Activated CD4-positive, alpha-beta T cell treated with anti-CD3 and anti-CD28 coated beads, Interleukin-2, amount 10 ng/mL, durations not matched to agents 7 days and 5 days (primary cell): ENCODE data around the gene FOXO3B. TPM values are rescaled to one million over a fixed set of nuclear protein-coding genes. Genes with fewer than 3 reads are reported as not detected.
"Not testable (repeated sequence)": the region's sequence is repeated elsewhere in the genome, so short reads cannot be mapped to it uniquely, and the experiment has no call there.

ENCODE experiments used
- CTCF ChIA-PET: fragments of 350-600 bp; sonication (Branson Sonifier 250); formaldehyde crosslinking; loops from one replicate; lab custom pipeline; 2021; ENCODE audit warnings: antibody characterized with exemption; lab: Charles Lee
- POLR2A ChIA-PET: fragments of 350-600 bp; sonication (Branson Sonifier 250); formaldehyde crosslinking; loops from one replicate; lab custom pipeline; 2021; ENCODE audit warnings: antibody characterized with exemption; lab: Charles Lee
- DNase-seq: peaks from one replicate; pipeline ENCODE4 v3.0.0-alpha.2; 2020
- H3K27ac Mint-ChIP-seq: one replicate; pipeline ENCODE4 v1.8.0; 2021; ENCODE audit warnings: mild to moderate bottlenecking, moderate library complexity, mixed read lengths
- H3K27me3 Mint-ChIP-seq: one replicate; pipeline ENCODE4 v1.8.0; 2021; ENCODE audit warnings: mixed read lengths
- H3K36me3 Mint-ChIP-seq: one replicate; pipeline ENCODE4 v1.8.0; 2021; ENCODE audit warnings: low read depth, mixed read lengths
- H3K4me1 Mint-ChIP-seq: one replicate; pipeline ENCODE4 v1.8.0; 2021; ENCODE audit warnings: mixed read lengths
- H3K4me3 Mint-ChIP-seq: one replicate; pipeline ENCODE4 v1.8.0; 2021; ENCODE audit warnings: mild to moderate bottlenecking, moderate library complexity, mixed read lengths
- H3K9me3 Mint-ChIP-seq: one replicate; pipeline ENCODE4 v1.8.0; 2021; ENCODE audit warnings: mixed read lengths
- total RNA-seq, 2 experiments: library from RNA; stranded (reverse); gene quantifications; one replicate each; pipeline ENCODE4 v1.2.3, GENCODE V29; 2021

Gene FOXO3B
- 1 to 10 TPM; 3.1 to 3.2 TPM for total RNA-seq

- Mint-ChIP-seq H3K36me3 (peaks cover 11% of the 10 kb centered on the region), H3K4me3 (peak within 1 kb of the TSS; percentile 85), H3K27ac (peak within 1 kb of the TSS; percentile 89)
- POLR2A ChIA-PET, H3K4me1 Mint-ChIP-seq, H3K9me3 Mint-ChIP-seq, H3K27me3 Mint-ChIP-seq: not testable (repeated sequence)
- CTCF ChIA-PET: interaction anchor here (1.9 kb wide), 1 partner anchor 56 kb away, joined by 9 read pairs; no protein-coding TSS in a partner anchor
- DNase-seq: peak; percentile 87
Measured at GRCh38 chr17:18681767-18682571, at the start of gene FOXO3B. Gene FOXO3B, minus strand, starts transcription at chr17:18682314. Its CDS starts 663 bp downstream, at chr17:18681651.

GRCh38 chr17:18723509-18723908 is 41.4 kb upstream of the FOXO3B start:
- POLR2A ChIA-PET, H3K4me3 Mint-ChIP-seq, CTCF ChIA-PET, H3K36me3 Mint-ChIP-seq, DNase-seq, H3K27ac Mint-ChIP-seq, H3K9me3 Mint-ChIP-seq, H3K27me3 Mint-ChIP-seq, H3K4me1 Mint-ChIP-seq: not testable (repeated sequence)

- POLR2A ChIA-PET, CTCF ChIA-PET, H3K4me3 Mint-ChIP-seq, H3K4me1 Mint-ChIP-seq, H3K27ac Mint-ChIP-seq, H3K27me3 Mint-ChIP-seq, H3K9me3 Mint-ChIP-seq, DNase-seq, H3K36me3 Mint-ChIP-seq: not testable (repeated sequence)
Measured at GRCh38 chr17:18722612-18723011, 40.5 kb upstream of the FOXO3B start.

GRCh38 chr17:18721775-18722547 is 39.8 kb upstream of the FOXO3B start:
- H3K4me3 Mint-ChIP-seq: not testable (repeated sequence)

GRCh38 chr17:18719428-18720110 is 37.5 kb upstream of the FOXO3B start:
- H3K4me1 Mint-ChIP-seq, H3K36me3 Mint-ChIP-seq, POLR2A ChIA-PET, H3K9me3 Mint-ChIP-seq, H3K4me3 Mint-ChIP-seq, CTCF ChIA-PET, DNase-seq, H3K27ac Mint-ChIP-seq, H3K27me3 Mint-ChIP-seq: not testable (repeated sequence)

More at GRCh38 chr17:18721775-18722547, 39.8 kb upstream of the FOXO3B start:
- H3K36me3 Mint-ChIP-seq, DNase-seq, H3K27me3 Mint-ChIP-seq, H3K9me3 Mint-ChIP-seq, H3K27ac Mint-ChIP-seq, CTCF ChIA-PET, POLR2A ChIA-PET, H3K4me1 Mint-ChIP-seq: not testable (repeated sequence)

GRCh38 chr17:18718643-18719427 is 36.7 kb upstream of the FOXO3B start:
- H3K36me3 Mint-ChIP-seq, H3K27ac Mint-ChIP-seq, POLR2A ChIA-PET, H3K4me1 Mint-ChIP-seq, H3K4me3 Mint-ChIP-seq, H3K27me3 Mint-ChIP-seq, DNase-seq, H3K9me3 Mint-ChIP-seq, CTCF ChIA-PET: not testable (repeated sequence)

GRCh38 chr17:18712354-18712999 is 30.4 kb upstream of the FOXO3B start:
- POLR2A ChIA-PET, H3K4me1 Mint-ChIP-seq, H3K27ac Mint-ChIP-seq, H3K4me3 Mint-ChIP-seq, CTCF ChIA-PET, H3K9me3 Mint-ChIP-seq, H3K36me3 Mint-ChIP-seq, H3K27me3 Mint-ChIP-seq: not testable (repeated sequence)
- peak; percentile 75 for DNase-seq

- H3K4me1 Mint-ChIP-seq, H3K27ac Mint-ChIP-seq, H3K27me3 Mint-ChIP-seq, POLR2A ChIA-PET, CTCF ChIA-PET, DNase-seq, H3K9me3 Mint-ChIP-seq, H3K4me3 Mint-ChIP-seq, H3K36me3 Mint-ChIP-seq: not testable (repeated sequence)
Measured at GRCh38 chr17:18708215-18708614, 26.1 kb upstream of the FOXO3B start.

GRCh38 chr17:18705955-18706354 is 23.8 kb upstream of the FOXO3B start:
- H3K4me1 Mint-ChIP-seq, POLR2A ChIA-PET, H3K27ac Mint-ChIP-seq, H3K27me3 Mint-ChIP-seq, CTCF ChIA-PET, DNase-seq, H3K36me3 Mint-ChIP-seq, H3K4me3 Mint-ChIP-seq, H3K9me3 Mint-ChIP-seq: not testable (repeated sequence)

GRCh38 chr17:18698473-18699103 is 16.5 kb upstream of the FOXO3B start:
- CTCF ChIA-PET, H3K27ac Mint-ChIP-seq, H3K36me3 Mint-ChIP-seq, H3K9me3 Mint-ChIP-seq, H3K27me3 Mint-ChIP-seq, DNase-seq, POLR2A ChIA-PET: not testable (repeated sequence)
- peaks cover 18% of the 10 kb centered on the region for H3K4me1 Mint-ChIP-seq
- H3K4me3 Mint-ChIP-seq: peak overlapping the region; percentile 85

- DNase-seq, H3K9me3 Mint-ChIP-seq, H3K27me3 Mint-ChIP-seq, H3K4me3 Mint-ChIP-seq, CTCF ChIA-PET, POLR2A ChIA-PET, H3K27ac Mint-ChIP-seq, H3K36me3 Mint-ChIP-seq: not testable (repeated sequence)
- peaks cover 18% of the 10 kb centered on the region for H3K4me1 Mint-ChIP-seq
Measured at GRCh38 chr17:18695143-18695542, 13.0 kb upstream of the FOXO3B start.

- POLR2A ChIA-PET, DNase-seq, H3K27me3 Mint-ChIP-seq, H3K36me3 Mint-ChIP-seq, H3K4me1 Mint-ChIP-seq, H3K9me3 Mint-ChIP-seq: not testable (repeated sequence)
- CTCF ChIA-PET: interaction anchor here (1.9 kb wide), 1 partner anchor 57 kb away, joined by 9 read pairs; no protein-coding TSS in a partner anchor
- peak overlapping the region; percentile 89 for H3K27ac Mint-ChIP-seq
- H3K4me3 Mint-ChIP-seq: peak overlapping the region; percentile 85
Measured at GRCh38 chr17:18682668-18683067, 554 bp upstream of the FOXO3B start.
